SW480 (cell line): ENCODE data around the gene SLC4A11.
"Not testable (repeated sequence)": the region's sequence is repeated elsewhere in the genome, so short reads cannot be mapped to it uniquely, and the experiment has no call there.

Experiments used
- DNase-seq: peaks from one replicate; pipeline ENCODE4 v3.0.0-alpha.2; 2016; ENCODE audit warnings: low spot score

Gene SLC4A11

GRCh38 chr20:3203315-3204123, 35.5 kb downstream of the SLC4A11 start:
- peak; percentile 65 for DNase-seq

DNA sequence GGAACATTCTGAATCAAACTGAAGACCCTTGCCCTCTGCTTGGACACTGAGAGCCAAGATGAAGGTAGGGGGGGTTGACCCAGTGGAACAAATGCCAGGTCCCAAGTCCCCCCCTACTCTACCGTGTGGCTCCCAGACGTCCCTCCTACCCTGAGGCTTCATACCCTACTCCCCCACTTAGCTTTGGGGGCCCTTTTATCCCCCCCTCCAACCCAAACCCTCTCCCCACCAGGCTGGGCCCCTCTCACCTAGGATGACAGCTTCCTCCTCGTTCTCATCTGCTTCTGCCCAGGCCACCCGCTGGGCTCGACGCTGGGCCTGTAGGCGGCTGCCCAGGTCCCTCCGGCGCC, 36.0 kb downstream of the SLC4A11 start:
- DNase-seq: no peak

GRCh38 chr20:3199976-3200755, 38.8 kb downstream of the SLC4A11 start:
- no peak for DNase-seq

- no peak for DNase-seq
Measured at GRCh38 chr20:3199206-3199605, 39.8 kb downstream of the SLC4A11 start.

DNA sequence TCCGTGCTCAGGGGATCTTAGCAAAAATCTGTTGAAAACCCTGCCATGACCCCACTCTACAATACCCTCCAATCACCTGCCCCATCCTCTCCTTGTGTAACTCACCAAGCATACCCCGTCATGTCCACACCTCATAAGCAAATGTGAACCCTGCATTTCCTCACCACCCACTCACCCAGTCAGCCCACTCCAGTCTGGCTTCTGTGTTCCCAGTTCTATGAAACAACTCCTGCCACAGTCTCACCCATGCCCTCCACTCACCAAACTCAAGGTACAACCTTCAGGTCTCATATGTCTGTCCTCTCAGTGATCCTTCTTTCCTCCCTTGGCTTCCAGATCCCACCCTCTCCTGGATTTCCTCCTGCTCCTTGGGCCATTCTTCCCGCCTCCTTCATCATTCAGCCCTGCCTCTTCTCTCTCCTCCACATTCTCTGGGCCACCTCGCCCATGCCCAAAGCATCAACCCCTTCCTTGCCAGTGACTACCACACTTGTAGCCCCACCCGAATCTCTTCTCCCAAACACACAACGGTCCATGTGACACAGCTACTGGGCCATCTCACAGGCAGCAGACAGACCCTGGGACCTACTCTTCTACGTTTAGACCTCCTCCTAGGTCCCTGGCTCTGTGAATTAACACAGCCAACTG, 43.3 kb downstream of the SLC4A11 start:
- DNase-seq: no peak

DNA sequence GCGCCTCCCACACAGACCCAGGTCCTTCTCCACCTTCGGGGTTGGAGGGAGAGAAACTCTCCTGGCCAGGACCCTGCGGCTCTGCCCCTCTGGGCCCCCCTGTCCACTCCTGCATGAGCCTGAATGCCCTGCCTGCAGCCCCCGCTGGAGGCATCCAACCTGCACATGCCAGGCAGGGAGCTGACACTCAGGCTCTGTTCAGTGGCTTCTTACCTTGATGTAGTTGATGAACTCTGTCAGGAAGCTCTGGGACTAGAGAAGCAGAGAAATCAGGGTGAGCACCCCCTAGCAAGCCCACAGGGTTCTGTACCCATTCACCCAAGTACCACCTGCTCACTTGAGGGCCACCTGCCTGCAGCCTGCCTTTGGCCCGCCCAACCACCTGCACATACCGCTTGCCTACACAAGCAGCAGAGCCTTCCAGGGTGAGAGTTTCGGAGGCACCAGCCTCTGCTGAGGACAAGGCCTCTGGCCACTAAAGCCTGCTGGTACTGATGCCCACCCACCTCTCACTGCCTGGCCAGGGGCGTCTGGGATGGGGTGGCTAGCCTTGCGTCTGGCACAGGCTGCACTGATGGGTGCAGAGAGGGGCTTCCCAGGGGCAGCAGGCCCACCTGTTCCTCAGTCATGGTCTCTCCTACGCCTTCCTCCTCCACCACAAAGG, 44.2 kb downstream of the SLC4A11 start:
- DNase-seq: no peak

DNA sequence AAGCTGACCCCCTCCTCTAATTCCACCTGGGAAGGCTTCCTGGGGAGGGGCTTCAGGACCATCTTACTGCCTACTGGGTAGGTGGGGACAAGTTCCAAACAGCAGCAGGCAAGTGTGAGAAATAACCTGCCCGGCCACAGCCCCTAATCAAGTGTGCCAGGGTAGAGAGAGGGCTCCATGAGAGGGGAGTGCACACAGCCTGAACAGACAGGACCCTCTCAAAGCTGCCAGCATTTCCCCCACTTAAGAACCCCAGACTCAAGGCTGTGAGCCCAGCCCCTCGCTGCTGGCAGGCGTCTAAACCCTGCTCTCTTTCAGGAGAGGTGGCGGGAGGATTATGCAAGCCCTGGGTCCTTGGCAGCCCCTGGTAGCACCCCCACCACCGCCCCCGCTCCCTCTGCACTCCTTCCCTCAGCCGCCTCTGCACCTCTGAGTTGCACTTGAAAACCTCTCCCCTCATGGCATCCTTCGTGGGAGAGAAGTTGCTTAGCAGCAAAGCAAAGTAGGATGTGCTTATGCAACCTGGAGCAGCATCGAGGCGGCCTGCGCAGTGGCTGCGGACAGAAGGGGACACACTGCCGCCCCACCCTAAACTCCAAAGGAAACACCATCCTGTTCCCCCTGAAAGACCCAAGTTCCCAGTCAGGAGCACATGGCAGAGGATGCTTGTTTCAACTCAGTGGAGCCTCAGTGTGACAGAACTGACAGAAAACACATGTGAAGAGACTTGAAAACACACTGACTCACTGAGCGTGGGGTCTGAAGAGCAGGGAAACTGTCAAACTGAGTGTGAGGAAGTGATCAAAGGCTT, 45.0 kb downstream of the SLC4A11 start:
- no peak for DNase-seq

DNA sequence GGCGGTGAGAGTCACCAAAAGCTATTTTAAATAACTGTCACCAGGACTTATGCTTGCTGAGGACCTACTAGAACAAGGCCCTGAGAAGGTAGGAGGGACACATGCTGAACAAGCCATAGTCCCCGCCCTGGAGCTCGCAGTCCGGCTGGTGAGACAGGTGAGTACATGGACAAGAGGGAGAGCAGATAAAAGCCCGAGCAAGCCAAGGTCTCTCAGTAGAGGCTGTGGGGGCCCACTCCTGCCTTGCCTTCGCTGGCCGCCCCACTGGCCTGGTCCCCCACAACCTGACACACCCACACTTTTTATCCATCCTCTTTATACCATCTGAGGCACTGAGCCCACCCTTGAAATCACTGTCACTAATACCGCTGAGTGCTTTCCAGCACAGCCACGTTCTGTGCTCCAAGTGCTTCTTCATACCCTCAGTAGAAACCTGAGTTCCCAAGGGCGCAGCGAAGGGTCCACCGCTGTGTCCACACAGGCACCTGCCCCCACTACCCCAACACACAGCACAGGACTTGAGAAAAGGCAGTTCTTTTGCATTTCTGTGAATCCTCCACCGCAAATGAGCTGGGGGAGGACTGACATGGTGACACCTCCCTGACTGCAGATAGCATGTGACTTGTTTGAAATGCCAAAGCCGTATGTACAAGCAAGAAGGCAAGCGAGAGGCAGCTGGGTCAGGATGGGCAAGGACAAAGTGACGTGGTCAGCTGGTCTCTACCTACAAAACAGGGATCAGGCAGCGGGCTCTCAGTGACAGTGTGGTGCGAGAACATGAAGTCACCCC, 46.6 kb downstream of the SLC4A11 start:
- no peak for DNase-seq

GRCh38 chr20:3190681-3191111, 48.3 kb downstream of the SLC4A11 start:
- DNase-seq: no peak

DNA sequence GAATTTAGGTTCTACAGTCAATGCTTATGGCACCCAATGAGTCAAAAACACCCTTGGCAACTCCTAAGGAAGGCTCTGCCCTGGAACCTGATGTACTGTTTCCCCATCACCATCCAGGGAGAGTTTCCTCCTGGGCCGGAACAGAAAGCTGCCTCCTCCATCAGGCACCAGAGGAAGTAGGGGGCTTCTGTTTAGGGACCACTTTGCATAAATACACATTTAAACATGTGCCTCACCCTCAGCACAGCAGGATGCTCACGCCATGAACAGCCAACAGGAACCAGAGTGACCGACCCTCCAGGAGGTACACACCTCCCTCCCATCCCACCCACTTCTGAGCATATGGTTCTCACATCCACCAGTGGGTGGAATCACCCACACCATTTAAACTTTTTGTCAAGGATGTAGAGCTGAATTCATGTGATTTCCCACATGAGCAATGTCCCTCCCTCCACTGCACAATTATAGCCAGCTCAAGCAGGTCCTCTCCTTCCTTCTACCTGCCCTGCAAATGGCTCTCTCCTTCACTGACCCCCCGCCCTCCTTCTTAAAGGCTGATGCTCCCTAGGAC, 49.3 kb downstream of the SLC4A11 start:
- no peak for DNase-seq

DNA sequence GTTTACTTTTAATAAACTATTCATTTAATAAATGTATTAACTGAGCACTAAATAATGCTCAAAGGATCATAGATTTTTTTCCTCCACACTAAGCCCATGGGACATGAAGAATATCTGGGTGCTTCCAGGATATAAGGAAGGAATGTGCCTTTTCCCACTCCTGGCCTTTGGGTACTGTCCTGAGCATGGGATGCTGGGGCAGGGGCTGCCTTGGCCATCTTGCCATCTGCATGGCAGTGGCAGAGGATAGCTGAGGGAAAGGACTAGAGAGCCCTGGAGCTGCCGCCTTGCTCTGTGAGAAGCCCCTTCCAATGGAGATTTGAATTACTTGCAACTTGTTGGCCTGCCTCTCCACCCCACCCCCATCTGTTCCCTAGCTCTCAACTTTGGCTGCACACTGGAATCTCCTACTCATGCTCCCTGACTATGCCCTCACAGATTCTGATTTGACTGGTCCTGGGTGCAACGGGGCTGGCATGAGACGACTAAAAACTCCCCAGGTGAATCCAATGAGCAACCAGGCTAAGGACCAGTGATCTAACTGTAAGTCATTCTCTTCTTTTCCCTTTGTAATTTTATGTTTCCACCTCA, 50.1 kb downstream of the SLC4A11 start:
- no peak for DNase-seq

DNA sequence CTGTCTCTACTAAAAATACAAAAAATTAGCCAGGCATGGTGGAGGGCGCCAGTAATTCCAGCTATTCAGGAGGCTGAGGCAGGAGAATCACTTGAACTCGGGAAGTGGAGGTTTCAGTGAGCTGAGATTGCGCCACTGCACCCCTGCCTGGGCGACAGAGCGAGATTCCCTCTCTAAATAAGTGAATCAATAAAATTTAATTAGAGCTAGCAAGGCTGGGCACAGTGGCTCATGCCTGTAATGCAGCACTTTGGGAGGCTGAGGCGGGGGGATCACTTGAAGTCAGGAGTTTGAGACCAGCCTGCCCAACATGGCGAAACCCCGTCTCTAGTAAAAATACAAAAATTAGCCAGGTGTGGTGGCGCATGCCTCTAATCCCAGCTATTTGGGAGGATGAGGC, 51.1 kb downstream of the SLC4A11 start:
- not testable (repeated sequence) for DNase-seq

DNA sequence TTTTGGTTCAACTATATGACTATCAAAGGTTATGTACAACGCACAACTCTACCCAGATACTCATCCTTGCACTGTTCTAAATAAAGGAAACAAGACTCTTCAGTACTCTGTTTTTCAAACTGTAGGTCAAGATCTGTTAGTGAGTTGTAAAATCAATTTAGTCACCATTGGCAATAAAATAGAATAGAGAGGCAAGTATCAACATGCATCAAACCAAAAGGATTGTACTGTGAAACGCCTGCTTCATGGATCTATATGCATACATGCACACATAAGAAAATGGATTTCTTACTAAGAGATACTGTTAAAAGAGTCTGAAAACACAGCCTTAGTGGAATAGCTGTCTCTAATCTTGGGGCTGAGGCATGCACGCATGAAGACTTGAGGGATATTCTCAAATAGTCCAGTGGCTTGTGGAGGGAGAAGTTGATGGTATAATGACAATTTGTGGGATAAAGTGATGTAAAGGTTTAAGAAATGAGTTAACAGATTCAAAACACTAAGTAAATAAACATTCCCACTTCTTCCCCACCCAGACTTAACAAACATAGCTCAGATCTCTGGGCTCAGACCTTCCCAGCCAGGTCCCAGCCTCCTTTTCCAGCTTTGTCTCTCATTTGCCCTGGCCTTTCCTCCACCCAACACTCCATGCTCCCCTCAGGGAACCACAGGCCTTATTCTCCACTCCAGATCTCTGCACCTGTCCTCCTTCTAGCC, 54.9 kb downstream of the SLC4A11 start:
- no peak for DNase-seq

DNA sequence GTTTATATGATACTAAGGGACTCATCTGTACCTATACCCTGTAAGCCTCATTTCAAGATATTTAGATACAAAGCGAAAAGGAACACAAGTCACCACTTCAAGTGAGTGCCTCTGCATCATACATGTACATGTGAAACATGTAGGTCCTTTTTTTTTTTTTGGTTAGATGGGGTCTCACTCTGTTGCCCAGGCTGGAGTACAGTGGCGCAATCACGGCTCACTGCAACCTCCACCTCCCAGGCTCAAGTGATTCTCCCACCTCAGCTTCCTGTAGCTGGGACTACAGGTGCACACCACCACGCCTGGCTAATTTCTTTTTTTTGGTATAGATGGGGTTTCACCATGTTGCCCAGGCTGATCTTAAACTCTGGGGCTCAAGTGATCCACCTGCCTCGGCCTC, 56.6 kb downstream of the SLC4A11 start:
- DNase-seq: not testable (repeated sequence)

DNA sequence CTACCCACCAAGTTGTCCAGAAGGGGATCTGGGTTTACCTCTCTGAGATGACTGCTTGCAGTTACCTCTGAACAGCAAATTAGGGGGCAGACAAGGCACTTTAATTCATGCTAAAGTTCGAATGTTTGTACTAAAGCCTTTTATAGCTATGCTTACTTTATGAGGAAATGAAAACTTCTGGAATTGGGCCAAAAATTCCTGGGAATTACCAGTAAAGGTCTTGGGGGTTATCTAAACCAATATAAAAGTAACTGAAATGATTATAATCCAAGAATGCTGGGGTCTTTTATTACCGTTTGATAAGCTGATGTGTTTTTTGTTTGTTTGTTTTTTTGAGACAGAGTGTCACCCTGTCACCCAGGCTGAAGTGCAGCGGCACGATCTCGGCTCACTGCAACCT, 57.7 kb downstream of the SLC4A11 start:
- DNase-seq: no peak

DNA sequence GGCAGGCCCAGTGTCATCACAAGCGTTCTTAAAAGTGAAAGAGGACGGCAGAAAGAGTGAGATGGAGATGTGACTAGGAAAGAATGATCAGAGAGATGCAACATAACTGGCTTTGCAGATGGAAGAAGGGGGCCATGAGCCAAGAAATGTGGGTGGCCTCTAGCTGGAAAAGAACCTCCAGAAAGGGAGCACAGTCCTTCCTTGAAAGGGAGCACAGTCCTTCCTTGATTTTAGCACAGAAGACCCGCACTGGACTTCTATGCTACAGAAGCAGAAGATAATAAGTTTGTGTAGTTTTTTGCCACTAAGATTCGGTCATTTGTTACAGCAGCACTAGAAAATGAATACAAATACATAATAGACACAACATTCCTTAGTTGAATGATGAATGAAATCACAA, 58.7 kb downstream of the SLC4A11 start:
- DNase-seq: no peak

GRCh38 chr20:3177746-3178485, 61.1 kb downstream of the SLC4A11 start:
- DNase-seq: no peak
